CD8-positive, alpha-beta memory T cell (primary cell): ENCODE measurements around the gene MFSD6. TPM values are rescaled to one million over a fixed set of nuclear protein-coding genes. Genes with fewer than 3 reads are reported as not detected.

Source experiments
- CTCF ChIA-PET: fragments of 350-600 bp; sonication (Branson Sonifier 250); formaldehyde crosslinking; loops from one replicate; lab custom pipeline; 2021; ENCODE audit warnings: antibody characterized with exemption; lab: Charles Lee
- POLR2A ChIA-PET: fragments of 350-600 bp; sonication (Branson Sonifier 250); formaldehyde crosslinking; loops from one replicate; lab custom pipeline; 2021; ENCODE audit warnings: antibody characterized with exemption; lab: Charles Lee
- DNase-seq, 5 donors: peaks; one replicate each; pipeline versions ENCODE4 v3.0.0 to v3.0.0-alpha.2; 2020 to 2022; ENCODE audit warnings: mixed read lengths in 1 of 5
- H3K27ac ChIP-seq: one replicate; pipeline ENCODE4 v1.7.0; 2013; ENCODE audit warnings: low read depth, mild to moderate bottlenecking, low read length, moderate library complexity
- H3K27me3 ChIP-seq: 2 replicates; pipeline ENCODE4 v1.7.0; 2013; ENCODE audit warnings: low read length, mild to moderate bottlenecking; ENCODE audit not compliant: insufficient read depth, poor library complexity, severe bottlenecking
- H3K36me3 ChIP-seq: 2 replicates; pipeline ENCODE4 v1.7.0; 2013; ENCODE audit warnings: mild to moderate bottlenecking, low read length, moderate library complexity; ENCODE audit not compliant: insufficient read depth
- H3K4me1 ChIP-seq: 2 replicates; pipeline ENCODE4 v1.7.0; 2013; ENCODE audit warnings: mild to moderate bottlenecking, low read length, moderate library complexity; ENCODE audit not compliant: insufficient read depth
- H3K4me3 ChIP-seq: 2 replicates; pipeline ENCODE4 v1.7.0; 2013; ENCODE audit warnings: mild to moderate bottlenecking, low read length
- H3K9me3 ChIP-seq: 2 replicates; pipeline ENCODE4 v1.7.0; 2013; ENCODE audit warnings: mild to moderate bottlenecking, low read length
- H3K27ac Mint-ChIP-seq, 8 donors: one replicate each; pipeline ENCODE4 v1.8.0; 2020 to 2021; ENCODE audit warnings: mixed read lengths in 8 of 8, mild to moderate bottlenecking in 6 of 8, inconsistent platforms in 3 of 8, moderate library complexity in 3 of 8
- H3K27me3 Mint-ChIP-seq, 2 donors: one replicate each; pipeline ENCODE4 v1.8.0; 2020 to 2021; ENCODE audit warnings: mixed read lengths in 2 of 2, mild to moderate bottlenecking in 1 of 2, moderate library complexity in 1 of 2
- H3K36me3 Mint-ChIP-seq, 3 donors: one replicate each; pipeline ENCODE4 v1.8.0; 2020 to 2021; ENCODE audit warnings: mixed read lengths in 3 of 3, inconsistent platforms in 1 of 3, mild to moderate bottlenecking in 1 of 3
- H3K4me1 Mint-ChIP-seq, 3 donors: one replicate each; pipeline ENCODE4 v1.8.0; 2020 to 2021; ENCODE audit warnings: mixed read lengths in 3 of 3, inconsistent platforms in 1 of 3, mild to moderate bottlenecking in 1 of 3
- H3K4me3 Mint-ChIP-seq, 7 donors: one replicate each; pipeline ENCODE4 v1.8.0; 2020 to 2021; ENCODE audit warnings: mixed read lengths in 7 of 7, mild to moderate bottlenecking in 6 of 7, moderate library complexity in 4 of 7, inconsistent platforms in 2 of 7
- H3K9me3 Mint-ChIP-seq, 5 donors: one replicate each; pipeline ENCODE4 v1.8.0; 2020 to 2022; ENCODE audit warnings: mixed read lengths in 5 of 5, mild to moderate bottlenecking in 3 of 5, moderate library complexity in 2 of 5, inconsistent platforms in 1 of 5
- polyA plus RNA-seq: library from polyadenylated mRNA; unstranded; fragments of 300-500 nt; fragmentation: Illumina TruSeq; gene quantifications from one replicate; pipeline ENCODE4 v1.2.3, GENCODE V29; 2021
- total RNA-seq, 2 experiments: library from RNA; stranded (reverse); gene quantifications; one replicate each; pipeline ENCODE4 v1.2.3, GENCODE V29; 2021

Gene MFSD6
- total and polyA plus RNA-seq, 3 experiments from 2014 or later = 31.8 to 65.7 (median 64.9) TPM

DNA sequence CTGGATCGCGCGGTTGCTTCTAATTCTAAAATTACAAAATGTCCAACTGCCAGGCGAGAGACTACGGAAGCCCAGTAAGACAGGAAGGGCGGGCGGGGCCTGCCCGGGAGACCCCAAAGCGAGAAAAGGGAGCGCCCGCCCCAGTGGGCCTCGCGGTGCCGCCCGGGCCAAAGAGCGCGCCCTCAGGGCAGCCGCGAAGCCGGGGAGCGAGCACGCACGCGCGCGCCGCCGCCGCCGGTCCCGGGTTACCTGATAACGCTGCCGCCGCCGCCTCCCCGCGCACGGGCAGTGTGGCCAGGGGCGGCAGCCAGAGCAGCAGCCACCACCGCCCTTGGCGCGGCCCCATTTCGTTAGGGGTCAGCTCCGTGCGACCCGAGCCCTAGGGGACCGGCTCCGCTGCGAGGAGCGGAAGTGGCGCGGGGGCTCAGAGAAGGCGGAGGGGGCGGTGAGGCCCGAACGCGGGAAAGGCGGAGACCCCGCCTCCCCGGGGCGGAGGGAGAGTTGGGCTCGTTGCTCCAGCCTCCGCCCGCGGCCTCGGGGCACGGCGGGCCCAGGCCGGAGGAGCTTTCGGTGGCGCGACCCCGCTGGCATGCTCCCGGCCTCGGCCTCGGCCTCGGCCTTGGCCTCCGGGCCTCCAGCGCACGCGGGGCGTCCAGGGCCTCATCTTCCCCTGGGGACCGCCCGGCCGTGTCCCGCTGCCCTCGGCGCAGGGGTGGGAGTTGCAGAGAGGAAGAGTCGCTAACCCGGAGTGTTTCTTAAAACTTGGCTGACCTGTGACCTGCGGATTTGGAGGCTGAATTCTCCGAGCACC, 126.4 kb downstream of the MFSD6 start, which contains the start of gene NEMP2:
TSS of gene NEMP2 (minus strand) at position 413 of the 811 bp plus-strand sequence. CDS start at position 346, 67 bp downstream.
- Histone ChIP-seq H3K27ac (peak within 1 kb of the TSS; percentile 93), H3K4me1 (peaks cover 51% of the 10 kb centered on the region), H3K27me3 (no peaks in the 10 kb centered on the region), H3K36me3 (no peaks in the 10 kb centered on the region), H3K4me3 (peak within 1 kb of the TSS; percentile 92), H3K9me3 (peaks cover 6% of the 10 kb centered on the region)
- CTCF ChIA-PET = interaction anchor here (0.8 to 1.0 kb wide), 3 partner anchors 20 to 145 kb away, joined by 3 to 6 read pairs (median 4); partner anchors contain the start of gene NAB1
- Mint-ChIP-seq H3K9me3 (peaks cover 9 to 19% (median 11%) of the 10 kb centered on the region in 5 donors), H3K27ac (peak within 1 kb of the TSS; percentile 99 to 100 (median 100)), H3K36me3 (peaks cover 2 to 27% (median 16%) of the 10 kb centered on the region in 3 donors), H3K4me3 (peak within 1 kb of the TSS; percentile 95 to 99 (median 98)), H3K27me3 (no peaks in the 10 kb centered on the region), H3K4me1 (peaks cover 37 to 68% (median 63%) of the 10 kb centered on the region in 3 donors)
- POLR2A ChIA-PET = interaction anchor here (0.6 to 2.3 kb wide), 10 partner anchors 16 to 750 kb away, joined by 3 to 31 read pairs (median 5); partner anchors contain the start of genes ORMDL1 and PMS1
- DNase-seq = peak; percentile 72 to 93 (median 87)

DNA sequence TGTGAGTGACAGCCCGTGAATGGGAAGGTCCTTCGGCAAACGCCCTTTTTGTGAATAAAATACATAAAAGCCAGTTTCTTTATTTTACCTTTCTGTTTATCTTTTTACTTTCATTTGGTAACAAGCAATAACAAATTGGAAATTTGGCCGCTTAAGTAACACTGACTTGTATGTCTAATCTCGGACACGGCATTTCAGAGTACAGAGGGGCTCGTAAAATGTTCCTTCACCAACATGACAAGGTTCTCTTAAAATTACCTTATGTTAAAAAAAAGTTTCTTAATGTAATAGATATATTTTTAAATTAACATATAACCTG, 126.9 kb downstream of the MFSD6 start:
- peaks cover 12% of the 10 kb centered on the region for H3K9me3 ChIP-seq
- peaks cover 46% of the 10 kb centered on the region for H3K4me1 ChIP-seq
- no peaks in the 10 kb centered on the region for H3K27me3 ChIP-seq
- POLR2A ChIA-PET = interaction anchor here (0.6 to 2.3 kb wide), 5 partner anchors 39 to 751 kb away, joined by 3 to 31 read pairs (median 6); partner anchors contain the start of genes ORMDL1 and PMS1
- peak overlapping the region; percentile 95 to 100 (median 98) for H3K27ac Mint-ChIP-seq
- H3K4me3 Mint-ChIP-seq = peak overlapping the region; percentile 91 to 98 (median 93)
- H3K9me3 Mint-ChIP-seq = peaks cover 13 to 23% (median 16%) of the 10 kb centered on the region in 5 donors
- peaks cover 5 to 32% (median 16%) of the 10 kb centered on the region in 3 donors for H3K36me3 Mint-ChIP-seq
- CTCF ChIA-PET = interaction anchor here (0.8 kb wide), 1 partner anchor 145 kb away, joined by 3 read pairs; no protein-coding TSS in a partner anchor
- no peaks in the 10 kb centered on the region for H3K36me3 ChIP-seq
- DNase-seq = no peak
- no peaks in the 10 kb centered on the region for H3K27me3 Mint-ChIP-seq
- peaks cover 37 to 62% (median 57%) of the 10 kb centered on the region in 3 donors for H3K4me1 Mint-ChIP-seq
- peak overlapping the region; percentile 93 for H3K27ac ChIP-seq
- peak overlapping the region; percentile 92 for H3K4me3 ChIP-seq

DNA sequence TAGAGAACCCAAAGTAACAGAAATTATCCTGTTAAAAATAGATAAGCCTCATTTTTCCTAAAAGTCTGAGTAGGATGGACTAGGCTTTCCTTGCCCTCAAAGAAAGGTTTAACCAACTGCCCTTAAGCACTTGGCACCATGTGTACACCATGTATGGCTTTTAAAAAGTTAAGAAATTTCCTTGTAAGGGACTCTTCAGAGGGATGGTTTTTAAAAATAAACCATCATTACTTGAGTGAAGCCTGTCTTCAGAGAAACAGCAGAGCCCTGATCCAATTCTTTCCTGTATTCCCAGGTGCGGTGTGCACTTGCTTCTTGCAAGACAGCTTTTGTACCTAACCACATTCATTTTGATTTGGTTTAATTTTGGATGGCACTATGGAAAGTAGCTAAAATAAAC, 127.4 kb downstream of the MFSD6 start:
- H3K27me3 Mint-ChIP-seq = no peaks in the 10 kb centered on the region
- POLR2A ChIA-PET = interaction anchor here (0.6 to 0.9 kb wide), 3 partner anchors 92 to 426 kb away, joined by 3 to 7 read pairs (median 4); no protein-coding TSS in a partner anchor
- Histone ChIP-seq H3K36me3 (no peaks in the 10 kb centered on the region), H3K27me3 (no peaks in the 10 kb centered on the region), H3K27ac (peak overlapping the region; percentile 35), H3K4me1 (peaks cover 42% of the 10 kb centered on the region), H3K4me3 (peak overlapping the region; percentile 35), H3K9me3 (peaks cover 17% of the 10 kb centered on the region)
- peaks cover 19 to 24% (median 21%) of the 10 kb centered on the region in 5 donors for H3K9me3 Mint-ChIP-seq
- DNase-seq = no peak
- peaks cover 35 to 57% (median 52%) of the 10 kb centered on the region in 3 donors for H3K4me1 Mint-ChIP-seq
- peaks cover 5 to 37% (median 17%) of the 10 kb centered on the region in 3 donors for H3K36me3 Mint-ChIP-seq
- H3K27ac Mint-ChIP-seq = peak overlapping the region; percentile 48 to 100 (median 90)
- CTCF ChIA-PET = no interaction called here
- peak overlapping the region; percentile 91 to 98 (median 93) for H3K4me3 Mint-ChIP-seq

DNA sequence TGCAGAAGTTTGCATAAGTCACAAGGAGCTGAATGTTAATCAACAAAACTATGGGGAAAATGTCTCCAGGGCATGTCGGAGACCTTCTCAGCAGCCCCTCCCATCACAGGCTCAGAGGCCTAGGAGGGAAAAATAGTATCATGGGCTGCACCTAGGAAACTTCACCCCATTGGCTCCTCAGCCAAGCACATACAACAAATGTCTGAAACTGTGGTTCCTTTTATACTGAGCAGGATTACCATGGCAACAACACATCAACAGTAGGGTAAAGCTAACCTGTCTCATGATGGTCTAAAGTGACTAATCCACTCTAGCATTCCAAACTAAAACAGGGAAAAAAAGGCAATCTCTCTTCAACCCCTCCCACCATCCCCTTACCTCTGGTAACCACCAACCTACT, 129.6 kb downstream of the MFSD6 start:
- Histone ChIP-seq H3K27ac (no peak overlapping the region), H3K4me3 (no peak overlapping the region), H3K27me3 (no peaks in the 10 kb centered on the region), H3K36me3 (no peaks in the 10 kb centered on the region), H3K4me1 (peaks cover 22% of the 10 kb centered on the region), H3K9me3 (peaks cover 24% of the 10 kb centered on the region)
- peaks cover 25 to 38% (median 37%) of the 10 kb centered on the region in 3 donors for H3K4me1 Mint-ChIP-seq
- DNase-seq = peak in 2 of 5 donors; percentile 29 to 33
- H3K9me3 Mint-ChIP-seq = peaks cover 39 to 46% (median 42%) of the 10 kb centered on the region in 5 donors
- H3K36me3 Mint-ChIP-seq = peaks cover 13 to 58% (median 31%) of the 10 kb centered on the region in 3 donors
- peak overlapping the region in 7 of 8 donors; percentile 23 to 100 (median 85) for H3K27ac Mint-ChIP-seq
- ChIA-PET POLR2A (interaction anchor here (0.6 kb wide), 1 partner anchor 520 kb away, joined by 7 read pairs; no protein-coding TSS in a partner anchor), CTCF (no interaction called here)
- peaks cover 0 to 1% of the 10 kb centered on the region in 2 donors for H3K27me3 Mint-ChIP-seq
- peak overlapping the region in 1 of 7 donors; percentile 61 for H3K4me3 Mint-ChIP-seq

DNA sequence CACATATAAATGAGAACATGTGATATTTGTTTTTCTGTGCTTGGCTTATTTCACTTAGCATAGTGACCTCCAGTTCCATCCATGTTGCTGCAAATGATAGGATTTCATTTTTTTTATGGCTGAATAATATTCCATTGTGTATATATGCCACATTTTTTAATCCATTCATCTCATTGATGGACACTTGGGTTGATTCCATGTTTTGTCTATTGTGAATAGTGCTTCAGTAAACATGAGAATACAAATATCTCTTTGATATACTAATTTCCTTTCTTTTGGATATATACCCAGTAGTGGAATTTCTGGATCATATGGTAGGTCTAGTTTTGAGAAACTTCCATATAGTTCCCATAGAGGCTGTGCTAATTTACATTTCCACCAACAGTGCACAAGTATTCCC, 130.0 kb downstream of the MFSD6 start:
- DNase-seq = no peak
- peak overlapping the region in 1 of 7 donors; percentile 61 for H3K4me3 Mint-ChIP-seq
- H3K4me1 Mint-ChIP-seq = peaks cover 24 to 34% (median 33%) of the 10 kb centered on the region in 3 donors
- peaks cover 42 to 50% (median 44%) of the 10 kb centered on the region in 5 donors for H3K9me3 Mint-ChIP-seq
- Histone ChIP-seq H3K27me3 (no peaks in the 10 kb centered on the region), H3K27ac (no peak overlapping the region), H3K9me3 (peaks cover 24% of the 10 kb centered on the region), H3K4me3 (no peak overlapping the region), H3K36me3 (no peaks in the 10 kb centered on the region), H3K4me1 (peaks cover 18% of the 10 kb centered on the region)
- H3K27me3 Mint-ChIP-seq = peaks cover 0 to 1% of the 10 kb centered on the region in 2 donors
- peaks cover 16 to 62% (median 34%) of the 10 kb centered on the region in 3 donors for H3K36me3 Mint-ChIP-seq
- H3K27ac Mint-ChIP-seq = peak overlapping the region in 4 of 8 donors; percentile 64 to 100 (median 85)
- ChIA-PET CTCF (no interaction called here), POLR2A (interaction anchor here (0.6 kb wide), 1 partner anchor 519 kb away, joined by 7 read pairs; no protein-coding TSS in a partner anchor)

DNA sequence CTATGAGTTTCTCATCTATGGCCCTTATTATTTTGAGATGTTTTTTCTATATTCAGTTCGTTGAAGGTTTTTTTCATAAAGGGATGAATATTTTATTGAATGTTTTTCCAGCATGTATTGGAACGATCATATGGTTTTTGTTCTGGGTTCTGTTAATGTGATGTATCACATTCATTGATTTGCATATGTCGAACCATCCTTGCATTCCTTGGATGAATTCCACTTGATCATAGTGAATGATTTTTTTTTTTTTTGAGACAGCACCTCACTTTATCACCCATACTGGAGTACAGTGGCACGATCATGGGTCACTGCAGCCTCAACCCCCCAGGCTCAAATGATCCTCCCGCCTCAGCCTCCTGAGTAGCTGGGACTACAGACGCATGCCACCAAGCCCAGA, 131.9 kb downstream of the MFSD6 start:
- ChIA-PET CTCF (no interaction called here), POLR2A (no interaction called here)
- peaks cover 8% of the 10 kb centered on the region for H3K4me1 ChIP-seq
- no peak overlapping the region for H3K27ac ChIP-seq
- Mint-ChIP-seq H3K27me3 (peaks cover 0 to 1% of the 10 kb centered on the region in 2 donors), H3K4me1 (peaks cover 14 to 24% (median 20%) of the 10 kb centered on the region in 3 donors), H3K36me3 (peaks cover 17 to 62% (median 25%) of the 10 kb centered on the region in 3 donors), H3K9me3 (peaks cover 42 to 54% (median 44%) of the 10 kb centered on the region in 5 donors), H3K4me3 (no peak overlapping the region), H3K27ac (no peak overlapping the region)
- no peaks in the 10 kb centered on the region for H3K27me3 ChIP-seq
- no peak overlapping the region for H3K4me3 ChIP-seq
- H3K36me3 ChIP-seq = no peaks in the 10 kb centered on the region
- DNase-seq = no peak
- peaks cover 24% of the 10 kb centered on the region for H3K9me3 ChIP-seq

DNA sequence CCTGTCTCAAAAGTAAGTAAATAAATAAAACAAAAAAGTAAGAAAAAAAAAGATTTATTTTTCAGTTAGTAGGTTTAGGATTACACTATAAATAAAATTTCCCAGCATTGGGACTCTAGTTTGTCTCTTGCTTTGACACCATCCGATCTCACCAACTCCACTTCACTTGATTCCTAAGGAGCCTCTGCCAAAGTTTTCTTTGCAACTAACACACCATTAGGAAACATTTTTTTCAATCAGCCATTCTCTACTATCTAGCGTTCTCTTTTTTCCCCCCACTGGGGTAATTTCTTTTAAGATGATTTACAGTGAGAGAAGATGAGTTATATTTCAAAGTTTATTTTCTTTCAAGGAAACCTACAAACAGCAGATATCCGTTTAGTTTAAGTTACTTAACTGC, 136.9 kb downstream of the MFSD6 start:
- ChIA-PET CTCF (interaction anchor here (0.6 kb wide), 1 partner anchor 222 kb away, joined by 3 read pairs; no protein-coding TSS in a partner anchor), POLR2A (interaction anchor here (0.6 kb wide), 1 partner anchor 754 kb away, joined by 3 read pairs; no protein-coding TSS in a partner anchor)
- peaks cover 0 to 2% (median 2%) of the 10 kb centered on the region in 3 donors for H3K4me1 Mint-ChIP-seq
- DNase-seq = no peak
- H3K36me3 Mint-ChIP-seq = peaks cover 14 to 31% (median 18%) of the 10 kb centered on the region in 3 donors
- no peak overlapping the region for H3K4me3 ChIP-seq
- H3K36me3 ChIP-seq = no peaks in the 10 kb centered on the region
- H3K9me3 ChIP-seq = peaks cover 12% of the 10 kb centered on the region
- H3K27me3 ChIP-seq = no peaks in the 10 kb centered on the region
- no peak overlapping the region for H3K27ac ChIP-seq
- H3K9me3 Mint-ChIP-seq = peaks cover 19 to 35% (median 29%) of the 10 kb centered on the region in 5 donors
- H3K27me3 Mint-ChIP-seq = peaks cover 0 to 1% of the 10 kb centered on the region in 2 donors
- H3K4me3 Mint-ChIP-seq = no peak overlapping the region
- no peaks in the 10 kb centered on the region for H3K4me1 ChIP-seq
- H3K27ac Mint-ChIP-seq = no peak overlapping the region
